ENCODE results near the gene YY1AP1.
A peak's percentile ranks its signal among the peaks of the same experiment; 100 is the strongest.

Gene YY1AP1

DNA sequence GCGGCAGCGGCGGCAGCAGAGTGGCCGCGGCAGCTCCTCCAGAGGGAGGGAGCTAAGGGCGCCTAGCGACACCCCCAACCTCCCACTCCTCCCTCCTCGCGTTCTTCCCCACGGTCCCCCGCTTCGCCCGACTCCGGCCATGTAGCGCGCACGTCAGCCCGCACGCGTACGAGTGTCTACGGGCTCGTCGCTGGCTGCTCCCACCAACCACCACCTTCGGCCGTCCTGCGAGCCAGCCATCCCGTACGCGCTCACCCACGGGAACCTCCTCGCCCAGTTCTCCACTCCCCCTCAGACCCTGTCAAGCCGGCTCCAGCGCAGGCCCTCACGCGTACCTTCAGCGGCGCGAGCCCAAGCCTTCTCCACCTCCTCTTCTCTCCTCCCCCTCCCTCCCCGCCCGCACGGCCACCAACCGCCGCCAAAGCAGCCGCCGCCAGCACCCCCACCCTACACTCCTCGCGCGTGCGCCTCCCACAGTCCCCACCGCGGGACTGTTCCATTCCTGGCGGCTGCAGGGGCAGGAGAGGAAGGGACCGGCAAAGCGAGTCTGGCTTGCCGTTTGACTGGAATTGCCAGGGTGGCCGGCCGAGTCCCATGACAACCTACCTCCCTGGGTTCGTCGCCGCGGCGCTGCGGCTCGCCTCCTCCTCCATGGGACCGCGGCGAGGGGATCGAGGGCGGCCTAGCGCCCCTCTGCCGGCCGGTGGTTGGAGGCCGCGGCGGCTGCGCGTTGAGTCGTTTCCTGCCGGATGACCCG lies at the start of gene YY1AP1:
TSS of gene YY1AP1 (minus strand) at position 451 of the 757 bp plus-strand sequence. CDS start 8,338 bp downstream, outside the sequence.
- no peak for TF ChIP-seq GATA3 (IDR thresholded peaks at IDR 0.05; ENCODE audit: low read depth, low read length)
- no peak for TF ChIP-seq GATA2 (IDR thresholded peaks at IDR 0.05; ENCODE audit: low read depth, low read length)

- no peak for TF ChIP-seq GATA2 (IDR thresholded peaks at IDR 0.05; ENCODE audit: low read depth, low read length)
Observed at GRCh38 chr1:155729031-155729898, 40.7 kb upstream of the YY1AP1 start.

DNA sequence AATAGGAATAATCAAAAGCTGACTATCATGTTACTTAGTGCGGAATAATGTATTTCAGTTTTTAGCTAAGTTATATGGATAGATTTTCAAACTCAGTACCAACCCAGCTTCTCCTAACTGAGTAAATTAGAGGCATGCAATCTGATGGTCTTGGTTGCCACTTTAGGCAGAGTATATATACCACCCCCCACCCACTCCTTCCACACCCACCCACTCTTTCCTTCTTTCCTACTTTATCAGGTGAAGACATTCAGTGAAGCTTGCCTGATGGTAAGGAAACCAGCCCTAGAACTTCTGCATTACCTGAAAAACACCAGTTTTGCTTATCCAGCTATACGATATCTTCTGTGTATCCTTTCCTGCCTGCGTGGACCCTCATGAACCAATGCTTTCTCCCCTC lies 36.6 kb upstream of the YY1AP1 start:
- TF ChIP-seq GATA3 (IDR thresholded peaks at IDR 0.05; ENCODE audit: low read depth, low read length) (no peak), GATA2 (IDR thresholded peaks at IDR 0.05; ENCODE audit: low read depth, low read length) (no peak)

DNA sequence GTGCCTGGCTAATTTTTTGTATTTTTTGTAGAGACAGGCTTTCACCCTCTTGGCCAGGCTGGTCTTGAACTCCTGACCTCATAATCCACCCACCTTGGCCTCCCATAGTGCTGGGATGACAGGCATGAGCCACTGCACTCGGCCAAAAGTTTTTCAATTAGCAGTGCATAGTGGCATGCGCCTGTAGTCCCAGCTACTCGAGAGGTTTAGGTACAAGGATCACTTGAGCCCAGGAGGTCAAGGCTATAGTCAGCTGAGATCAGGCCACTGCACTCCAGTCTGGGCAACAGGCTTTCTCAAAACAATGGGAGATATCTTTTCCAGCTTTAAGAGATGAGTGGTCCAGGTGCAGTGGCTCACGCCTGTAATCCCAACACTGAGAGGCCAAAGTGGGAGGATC lies 31.1 kb upstream of the YY1AP1 start:
- no peak for TF ChIP-seq GATA2 (IDR thresholded peaks at IDR 0.05; ENCODE audit: low read depth, low read length)

DNA sequence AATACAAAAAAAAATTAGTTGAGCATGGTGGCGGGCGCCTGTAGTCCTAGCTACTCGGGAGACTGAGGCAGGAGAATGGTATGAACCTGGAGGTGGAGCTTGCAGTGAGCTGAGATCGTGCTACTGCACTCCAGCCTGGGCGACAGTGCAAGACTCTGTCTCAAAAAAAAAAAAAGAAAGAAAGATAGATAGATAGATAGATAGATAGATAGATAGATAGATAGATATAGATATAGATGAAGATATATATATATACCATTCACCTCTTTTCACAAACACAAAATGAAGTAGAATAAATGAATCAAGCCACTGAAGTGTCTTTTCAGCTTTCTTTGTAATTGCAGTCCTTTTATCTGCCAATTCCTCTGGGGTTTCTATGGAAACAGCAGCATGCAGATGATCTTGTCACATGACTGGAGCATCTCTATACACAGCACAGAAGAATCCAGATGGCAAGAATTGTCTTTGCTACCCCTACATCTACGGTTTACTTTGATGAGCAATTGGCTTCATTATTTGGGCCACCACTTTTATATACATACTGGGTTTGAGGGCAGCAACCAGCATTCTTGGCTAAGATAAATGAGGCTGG lies 30.0 kb upstream of the YY1AP1 start:
- 0 out of 2 replicates have a peak, but pooled peaks have one; percentile 13 for TF ChIP-seq GATA2 (IDR thresholded peaks at IDR 0.05; ENCODE audit: low read depth, low read length)

DNA sequence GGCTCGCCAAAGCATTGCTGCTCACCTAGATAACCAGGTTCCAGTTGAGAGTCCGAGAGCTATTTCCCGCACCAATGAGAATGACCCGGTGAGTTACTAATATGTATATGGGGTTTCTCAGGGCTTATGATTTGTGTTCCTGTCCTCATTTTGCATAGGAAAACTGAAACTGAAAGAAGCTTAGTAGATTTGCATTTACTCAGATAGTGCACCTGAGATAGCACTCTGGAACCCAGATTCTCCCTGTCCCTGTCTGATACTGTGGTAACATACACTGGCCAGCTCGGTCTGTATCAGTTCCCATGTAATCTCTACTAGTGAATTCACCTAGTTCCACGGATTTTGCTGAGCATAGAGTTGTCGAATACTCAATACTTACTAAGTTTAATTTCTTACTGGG lies 28.5 kb upstream of the YY1AP1 start:
- TF ChIP-seq GATA2 (IDR thresholded peaks at IDR 0.05; ENCODE audit: low read depth, low read length) (no peak), GATA3 (IDR thresholded peaks at IDR 0.05; ENCODE audit: low read depth, low read length) (no peak)

- TF ChIP-seq GATA2 (IDR thresholded peaks at IDR 0.05; ENCODE audit: low read depth, low read length) (no peak), GATA3 (IDR thresholded peaks at IDR 0.05; ENCODE audit: low read depth, low read length) (no peak)
Observed at GRCh38 chr1:155715777-155716176, 27.2 kb upstream of the YY1AP1 start.

DNA sequence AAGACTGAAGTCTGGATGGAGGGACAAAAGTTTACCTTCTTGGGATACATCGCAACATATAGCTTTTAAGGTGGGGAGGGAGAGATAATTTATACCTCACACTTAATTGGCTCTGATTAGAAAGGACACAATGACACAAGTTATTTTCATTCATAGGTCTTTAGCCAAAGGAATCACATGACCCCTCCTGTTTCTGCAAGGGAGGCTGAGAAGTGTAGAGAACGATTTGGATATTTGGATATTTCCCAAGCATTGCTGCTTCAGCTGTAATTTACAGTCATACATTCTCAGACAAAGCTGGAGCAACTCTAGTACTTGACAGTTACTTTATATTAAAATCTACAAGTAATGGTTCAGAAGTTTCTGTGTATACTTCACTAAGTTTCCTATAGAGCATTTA lies 24.5 kb upstream of the YY1AP1 start:
- no peak for TF ChIP-seq GATA3 (IDR thresholded peaks at IDR 0.05; ENCODE audit: low read depth, low read length)

DNA sequence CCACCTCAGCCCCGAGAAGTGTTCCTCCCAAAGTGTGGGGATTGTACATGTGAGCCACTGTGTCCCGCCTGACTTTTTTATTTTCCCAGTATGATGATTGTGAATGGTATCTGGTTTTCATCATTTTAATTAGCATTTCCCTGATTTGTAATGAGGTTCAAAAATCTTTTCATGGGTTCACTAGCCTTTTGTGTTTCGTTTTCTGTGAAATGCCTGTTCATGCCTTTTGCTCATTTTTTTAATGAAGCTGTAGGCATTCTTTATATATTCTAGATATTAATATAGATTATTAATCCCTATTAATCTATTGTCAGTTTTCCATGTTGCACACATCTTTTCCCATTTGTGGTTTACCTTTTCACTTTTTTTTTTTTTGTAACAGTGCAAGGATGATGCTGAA lies 20.8 kb upstream of the YY1AP1 start:
- TF ChIP-seq GATA3 (IDR thresholded peaks at IDR 0.05; ENCODE audit: low read depth, low read length) (no peak), GATA2 (IDR thresholded peaks at IDR 0.05; ENCODE audit: low read depth, low read length) (no peak)

- TF ChIP-seq GATA3 (IDR thresholded peaks at IDR 0.05; ENCODE audit: low read depth, low read length) (no peak), GATA2 (IDR thresholded peaks at IDR 0.05; ENCODE audit: low read depth, low read length) (no peak)
Observed at GRCh38 chr1:155706139-155706538, 17.6 kb upstream of the YY1AP1 start.

DNA sequence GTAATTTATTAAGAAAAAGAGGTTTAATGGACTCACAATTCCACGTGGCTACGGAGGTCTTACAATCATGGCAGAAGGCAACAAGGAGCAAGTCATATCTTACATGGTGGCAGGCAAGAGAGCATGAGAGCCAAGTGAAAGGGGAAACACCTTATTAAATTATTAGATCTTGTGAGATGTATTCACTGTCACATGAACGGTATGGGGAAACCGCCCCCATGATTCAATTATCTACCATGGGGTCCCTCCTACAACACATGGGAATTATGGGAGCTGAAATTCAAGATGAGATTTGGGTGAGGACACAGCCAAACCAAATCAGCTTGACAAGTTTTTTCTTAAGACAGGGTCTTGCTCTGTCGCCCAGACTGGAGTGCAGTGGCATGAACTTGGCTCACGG lies 14.6 kb upstream of the YY1AP1 start:
- TF ChIP-seq GATA3 (IDR thresholded peaks at IDR 0.05; ENCODE audit: low read depth, low read length) (no peak), GATA2 (IDR thresholded peaks at IDR 0.05; ENCODE audit: low read depth, low read length) (no peak)

GRCh38 chr1:155698382-155699038 lies 9.9 kb upstream of the YY1AP1 start:
- TF ChIP-seq GATA3 (IDR thresholded peaks at IDR 0.05; ENCODE audit: low read depth, low read length) (no peak), GATA2 (IDR thresholded peaks at IDR 0.05; ENCODE audit: low read depth, low read length) (no peak)

GRCh38 chr1:155697616-155698015 lies 9.0 kb upstream of the YY1AP1 start:
- peak; percentile 81 for TF ChIP-seq GATA2 (IDR thresholded peaks at IDR 0.05; ENCODE audit: low read depth, low read length)

DNA sequence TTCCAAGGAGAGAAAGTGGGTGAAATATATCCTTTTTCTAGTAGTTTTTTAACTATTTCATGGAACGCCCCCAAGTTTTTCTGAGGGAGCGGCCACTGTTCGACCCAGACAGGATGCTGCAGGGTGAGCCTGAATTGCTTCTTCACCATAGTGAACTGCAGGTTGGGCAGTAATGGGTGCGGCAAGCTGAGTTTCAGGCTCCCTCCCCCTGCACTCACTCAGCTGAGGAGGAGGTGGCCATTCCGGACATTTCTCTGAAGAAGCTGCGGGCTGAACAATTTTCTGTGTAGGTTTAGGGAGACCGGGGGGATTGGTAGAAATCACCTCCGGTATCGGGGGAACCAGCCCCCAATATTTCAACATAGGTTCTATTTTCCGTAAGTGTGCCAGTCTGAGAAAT lies 8.5 kb upstream of the YY1AP1 start:
- TF ChIP-seq GATA2 (IDR thresholded peaks at IDR 0.05; ENCODE audit: low read depth, low read length) (no peak), GATA3 (IDR thresholded peaks at IDR 0.05; ENCODE audit: low read depth, low read length) (no peak)

Measured in SH-SY5Y (cell line).